H1 (cell line): ENCODE data around the gene DNAJC6. TPM values are rescaled to one million over a fixed set of nuclear protein-coding genes. Genes with fewer than 3 reads are reported as not detected.

Experiments used
- CTCF ChIA-PET: fragments of 300-600 bp; sonication (Branson Sonifier 250); formaldehyde crosslinking; loops from one replicate; lab custom pipeline; 2021; ENCODE audit not compliant: partially characterized antibody; lab: Charles Lee
- POLR2A ChIA-PET: fragments of 300-600 bp; sonication (Branson Sonifier 250); formaldehyde crosslinking; loops from one replicate; lab custom pipeline; 2021; ENCODE audit warnings: inconsistent platforms; ENCODE audit not compliant: partially characterized antibody; lab: Charles Lee
- DNase-seq, 2 experiments: peaks; one replicate each; pipeline versions ENCODE4 v3.0.0 to v3.0.0-alpha.2; 2010 to 2022; ENCODE audit warnings: low spot score in 2 of 2, low read depth in 1 of 2, mixed read lengths in 1 of 2
- FAIRE-seq: peaks from 2 replicates; lab custom pipeline; 2011; peaks lifted over from hg19 to GRCh38; lab: Jason Lieb, UNC
- H2AFZ ChIP-seq: 2 replicates; pipeline ENCODE4 v1.8.1; 2012; ENCODE audit warnings: low read length, inconsistent platforms
- H2AK5ac ChIP-seq: 2 replicates; pipeline ENCODE4 v1.6.1; 2013; ENCODE audit warnings: low read depth, low read length
- H2BK120ac ChIP-seq: replicated peaks from 2 replicates; pipeline ENCODE3; 2013; ENCODE audit warnings: low read depth, low read length, inconsistent platforms
- H2BK12ac ChIP-seq: 2 replicates; pipeline ENCODE4 v1.6.1; 2013; ENCODE audit warnings: low read depth, low read length
- H2BK15ac ChIP-seq: 2 replicates; pipeline ENCODE4 v1.6.1; 2013; ENCODE audit warnings: low read length
- H2BK20ac ChIP-seq: 2 replicates; pipeline ENCODE4 v1.6.1; 2013; ENCODE audit warnings: low read length
- H2BK5ac ChIP-seq: 2 replicates; pipeline ENCODE4 v1.6.1; 2013; ENCODE audit warnings: low read depth, low read length
- H3K14ac ChIP-seq: 2 replicates; pipeline ENCODE4 v1.6.1; 2013; ENCODE audit warnings: inconsistent platforms; ENCODE audit not compliant: insufficient read length
- H3K18ac ChIP-seq: 2 replicates; pipeline ENCODE4 v1.6.1; 2013; ENCODE audit warnings: low read length; ENCODE audit errors: extremely low read depth
- H3K23ac ChIP-seq: 2 replicates; pipeline ENCODE4 v1.6.1; 2013; ENCODE audit warnings: inconsistent platforms; ENCODE audit not compliant: insufficient read length
- H3K23me2 ChIP-seq: 2 replicates; pipeline ENCODE4 v1.6.1; 2013; ENCODE audit warnings: low read depth, low read length
- H3K27ac ChIP-seq: 2 replicates; pipeline ENCODE4 v1.6.1; 2011; ENCODE audit warnings: low read depth, low read length, inconsistent platforms
- H3K27me3 ChIP-seq, 4 experiments: replicated peaks in 1 of 4; 1 replicate in 1 of 4; 2 replicates in 3 of 4; pipeline versions ENCODE4 v1.6.1 to v1.8.1; 2011 to 2013; ENCODE audit warnings: low read length in 3 of 4, mild to moderate bottlenecking in 3 of 4, inconsistent platforms in 2 of 4, mixed read lengths in 2 of 4, moderate library complexity in 1 of 4; ENCODE audit not compliant: control insufficient read depth in 3 of 4, insufficient read depth in 3 of 4; ENCODE audit errors: extremely low read depth in 1 of 4
- H3K36me3 ChIP-seq, 4 experiments: 2 replicates each; pipeline versions ENCODE4 v1.6.1 to v1.8.1; 2011 to 2013; ENCODE audit warnings: mild to moderate bottlenecking in 4 of 4, low read length in 3 of 4, moderate library complexity in 2 of 4, control low read depth in 1 of 4, inconsistent platforms in 1 of 4; ENCODE audit not compliant: insufficient read depth in 4 of 4, control insufficient read depth in 2 of 4
- H3K4ac ChIP-seq: replicated peaks from 2 replicates; pipeline ENCODE3; 2013; ENCODE audit warnings: low read length, low read depth, mixed read lengths, inconsistent platforms; ENCODE audit not compliant: insufficient read length
- H3K4me1 ChIP-seq, 4 experiments: replicated peaks in 1 of 4; 1 replicate in 1 of 4; 2 replicates in 3 of 4; pipeline versions ENCODE4 v1.6.1 to v1.8.1; 2011 to 2013; ENCODE audit warnings: low read length in 3 of 4, inconsistent platforms in 2 of 4, mixed read lengths in 1 of 4; ENCODE audit not compliant: insufficient read depth in 4 of 4, control insufficient read depth in 3 of 4
- H3K4me2 ChIP-seq, 2 experiments: 2 replicates each; pipeline versions ENCODE4 v1.6.1 to v1.8.1; 2011 to 2013; ENCODE audit warnings: low read depth in 2 of 2, low read length in 2 of 2, control low read depth in 1 of 2, inconsistent platforms in 1 of 2, mild to moderate bottlenecking in 1 of 2; ENCODE audit not compliant: insufficient read depth in 1 of 2
- H3K4me3 ChIP-seq, 4 experiments: fragments of 200-600, 300-600 bp in 1 of 4; sonication (generic), shearing (Covaris generic), sonication (Bioruptor Twin) in 1 of 4; 2 replicates each; pipeline versions ENCODE4 v1.5.1 to v1.8.1; 2011 to 2016; ENCODE audit warnings: low read length in 4 of 4, low read depth in 3 of 4, control low read depth in 2 of 4, inconsistent platforms in 2 of 4, mild to moderate bottlenecking in 2 of 4, mixed read lengths in 1 of 4, moderate library complexity in 1 of 4; ENCODE audit not compliant: insufficient read depth in 2 of 4; ENCODE audit errors: extremely low read depth in 1 of 4
- H3K56ac ChIP-seq: replicated peaks from 2 replicates; pipeline ENCODE3; 2013; ENCODE audit warnings: low read depth, mild to moderate bottlenecking, mixed read lengths, low read length, inconsistent platforms; ENCODE audit not compliant: insufficient read length
- H3K79me1 ChIP-seq: 2 replicates; pipeline ENCODE4 v1.6.1; 2013; ENCODE audit warnings: low read depth, low read length, control low read depth
- H3K79me2 ChIP-seq, 2 experiments: 2 replicates each; pipeline versions ENCODE4 v1.6.1 to v1.8.1; 2012 to 2013; ENCODE audit warnings: low read length in 2 of 2, mild to moderate bottlenecking in 2 of 2, inconsistent platforms in 1 of 2; ENCODE audit not compliant: insufficient read depth in 2 of 2, control insufficient read depth in 1 of 2
- H3K9ac ChIP-seq, 4 experiments: replicated peaks in 1 of 4; 1 replicate in 1 of 4; 2 replicates in 3 of 4; pipeline versions ENCODE4 v1.6.1 to v1.8.1; 2011 to 2013; ENCODE audit warnings: low read depth in 3 of 4, low read length in 3 of 4, control low read depth in 2 of 4, mild to moderate bottlenecking in 2 of 4, moderate library complexity in 2 of 4, inconsistent platforms in 1 of 4; ENCODE audit errors: extremely low read depth in 1 of 4
- H3K9me3 ChIP-seq, 2 experiments: 2 replicates each; pipeline versions ENCODE4 v1.6.1 to v1.8.1; 2012 to 2013; ENCODE audit warnings: mild to moderate bottlenecking in 2 of 2, moderate library complexity in 2 of 2, control low read depth in 1 of 2, inconsistent platforms in 1 of 2, low read depth in 1 of 2, low read length in 1 of 2, mixed read lengths in 1 of 2; ENCODE audit not compliant: insufficient read depth in 2 of 2
- H4K20me1 ChIP-seq, 2 experiments: replicated peaks in 1 of 2; 2 replicates each; pipeline versions ENCODE3 to v1.8.1; 2011 to 2013; ENCODE audit warnings: inconsistent platforms in 2 of 2, low read length in 2 of 2, mild to moderate bottlenecking in 1 of 2; ENCODE audit not compliant: insufficient read depth in 2 of 2, control insufficient read depth in 1 of 2
- H4K5ac ChIP-seq: 2 replicates; pipeline ENCODE4 v1.6.1; 2013; ENCODE audit warnings: low read length, low read depth, mixed read lengths, inconsistent platforms; ENCODE audit not compliant: insufficient read length
- H4K8ac ChIP-seq: 2 replicates; pipeline ENCODE4 v1.8.0; 2013; ENCODE audit warnings: mild to moderate bottlenecking, moderate library complexity, low read length, inconsistent platforms; ENCODE audit not compliant: insufficient read depth; ENCODE audit errors: extremely low read depth
- H4K91ac ChIP-seq: replicated peaks from 2 replicates; pipeline ENCODE3; 2013; ENCODE audit warnings: low read length, mixed read lengths, inconsistent platforms; ENCODE audit not compliant: insufficient read length
- ASH2L ChIP-seq: fragments of 200-600, 300-600 bp; sonication (generic); IDR thresholded peaks from one replicate; pipeline ENCODE4 v1.7.1; 2017; ENCODE audit warnings: low read length
- CEBPB ChIP-seq: IDR thresholded peaks from 2 replicates; pipeline ENCODE4 v1.6.1; 2012; ENCODE audit warnings: low read depth, low read length
- CTBP2 ChIP-seq: IDR thresholded peaks from 2 replicates; pipeline ENCODE4 v1.7.0; 2011; ENCODE audit warnings: borderline replicate concordance, mild to moderate bottlenecking, moderate library complexity, mixed read lengths, low read length; ENCODE audit not compliant: insufficient read depth, insufficient read length
- EGR1 ChIP-seq: IDR thresholded peaks from 2 replicates; pipeline ENCODE4 v1.6.1; 2011; ENCODE audit warnings: low read depth, low read length, borderline replicate concordance
- EP300 ChIP-seq, 2 experiments: IDR thresholded peaks; 1 replicate in 1 of 2; 2 replicates in 1 of 2; pipeline ENCODE4 v1.6.1; 2011 to 2012; ENCODE audit warnings: low read depth in 2 of 2, low read length in 2 of 2, mild to moderate bottlenecking in 2 of 2, borderline replicate concordance in 1 of 2, inconsistent platforms in 1 of 2, moderate library complexity in 1 of 2
- FOSL1 ChIP-seq: IDR thresholded peaks from 2 replicates; pipeline ENCODE4 v1.6.1; 2011; ENCODE audit warnings: mild to moderate bottlenecking, low read depth, low read length, moderate library complexity; ENCODE audit not compliant: insufficient read depth
- JUND ChIP-seq: IDR thresholded peaks from 2 replicates; pipeline ENCODE4 v1.6.1; 2011; ENCODE audit warnings: mild to moderate bottlenecking, improper control_type of control experiment, low read length
- PHF8 ChIP-seq: fragments of 200-600 bp; sonication (generic); conservative IDR thresholded peaks from 2 replicates; pipeline ENCODE4 v1.7.1; 2012; ENCODE audit warnings: low read depth, mild to moderate bottlenecking, inconsistent platforms, low read length, moderate library complexity
- RFX5 ChIP-seq: IDR thresholded peaks from 2 replicates; pipeline ENCODE4 v1.6.1; 2011; ENCODE audit warnings: low read depth, low read length, improper control_type of control experiment, borderline replicate concordance
- RNF2 ChIP-seq: fragments of 200-900, 300-1000 bp; sonication (generic); IDR thresholded peaks from 2 replicates; pipeline ENCODE4 v1.7.1; 2016; ENCODE audit warnings: borderline replicate concordance, low read depth, mild to moderate bottlenecking, antibody characterized with exemption, low read length; ENCODE audit not compliant: poor library complexity, severe bottlenecking; ENCODE audit errors: missing control alignments
- SP4 ChIP-seq: IDR thresholded peaks from 2 replicates; pipeline ENCODE4 v1.6.1; 2012; ENCODE audit warnings: low read length, inconsistent platforms
- TAF7 ChIP-seq: optimal IDR thresholded peaks from 2 replicates; pipeline ENCODE3; 2011; ENCODE audit warnings: low read depth, mild to moderate bottlenecking, inconsistent platforms, low read length, moderate library complexity, borderline replicate concordance
- ZNF274 ChIP-seq: IDR thresholded peaks from 2 replicates; pipeline ENCODE4 v1.7.0; 2012; ENCODE audit warnings: low read length, borderline replicate concordance; ENCODE audit errors: extremely low read depth
- polyA plus RNA-seq, 7 experiments: library from polyadenylated mRNA; depleted of rRNA in 3 of 7; stranded (reverse) in 5 of 7; unstranded in 2 of 7; fragments of >200 nt in 5 of 7; fragments of 200-250 nt in 2 of 7; gene quantifications; 1 replicate in 5 of 7; 2 replicates in 1 of 7; 4 replicates in 1 of 7; pipeline versions ENCODE4 v1.2.1 to v1.2.3, GENCODE V29; 2011 to 2013; ENCODE audit warnings: missing spikeins in 2 of 7, mixed read lengths in 2 of 7
- total RNA-seq: library from RNA; stranded (reverse); fragmentation: NEBNext Ultra II Directional; extraction: Animal tissue kit (Norgen Biotek cat#: 25700); gene quantifications from 2 replicates; pipeline ENCODE4 v1.2.1, GENCODE V29; 2021
- TF ChIP-seq, protein P1 (sequence below): IDR thresholded peaks from 2 replicates; pipeline ENCODE4 v1.6.1; 2011; ENCODE audit warnings: low read depth, mild to moderate bottlenecking, low read length; ENCODE audit not compliant: insufficient read depth

Gene DNAJC6
- total and polyA plus RNA-seq, 2 of the 8 experiments (the other 6 are each of a cell fraction or from before 2014, with no cell fraction given) = 1.6 to 3.0 TPM

DNA sequence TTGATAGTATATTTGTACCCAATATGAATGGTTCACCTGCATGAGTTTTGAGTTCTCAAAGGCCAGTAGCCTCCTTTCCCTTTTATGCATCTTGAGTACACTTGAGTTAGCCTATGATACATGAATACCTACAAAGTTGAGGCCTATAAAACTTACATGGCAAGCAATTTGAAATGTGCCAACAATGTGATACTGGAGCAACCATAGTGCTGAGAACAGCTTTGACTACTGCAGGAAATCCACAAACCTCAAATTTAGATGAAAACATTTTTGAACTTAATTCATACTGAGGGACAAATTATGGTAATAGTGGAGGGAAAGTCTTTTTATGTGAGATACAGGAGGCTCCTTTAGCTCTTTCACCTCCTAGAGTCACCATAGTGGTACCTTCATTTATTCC is 148.5 kb downstream of the DNAJC6 start:
- Histone ChIP-seq H4K91ac (no peak overlapping the region), H4K5ac (no peak overlapping the region), H3K27ac (no peak overlapping the region), H2BK12ac (no peak overlapping the region), H2AK5ac (no peak overlapping the region), H2BK20ac (no peak overlapping the region), H2AFZ (no peak overlapping the region), H4K8ac (no peak overlapping the region), H3K36me3 (no peaks in the 10 kb centered on the region), H3K27me3 (no peaks in the 10 kb centered on the region), H3K18ac (no peak overlapping the region), H3K79me1 (no peaks in the 10 kb centered on the region), H3K4me2 (no peak overlapping the region), H3K9me3 (peaks cover 2 to 3% of the 10 kb centered on the region in 2 experiments; a peak in 2 of 4 replicates), H2BK15ac (no peak overlapping the region), H3K14ac (no peak overlapping the region), H3K56ac (no peak overlapping the region), H3K23me2 (no peaks in the 10 kb centered on the region), H4K20me1 (no peaks in the 10 kb centered on the region), H3K4ac (no peak overlapping the region), H3K79me2 (no peaks in the 10 kb centered on the region), H3K9ac (no peak overlapping the region), H3K4me3 (no peak overlapping the region), H2BK120ac (no peak overlapping the region), H3K4me1 (peaks cover 0 to 4% (median 1%) of the 10 kb centered on the region in 4 experiments; a peak in 2 of 7 replicates), H2BK5ac (no peak overlapping the region), H3K23ac (no peak overlapping the region)
- ChIA-PET POLR2A (interaction anchor here (1.1 to 1.5 kb wide), 2 partner anchors 20 to 25 kb away, joined by 3 read pairs; no protein-coding TSS in a partner anchor), CTCF (interaction anchor here (1.0 to 3.6 kb wide), 9 partner anchors 11 to 228 kb away, joined by 3 to 58 read pairs (median 8); no protein-coding TSS in a partner anchor)
- FAIRE-seq (no peak), DNase-seq (no peak)
- TF ChIP-seq FOSL1 (no peak), RNF2 (no peak), EP300 (IDR thresholded peaks at IDR 0.05; ENCODE audit: borderline replicate concordance in 1 of 2, low read depth in 2 of 2, low read length in 2 of 2) (no peak), ZNF274 (no peak), RFX5 (no peak), JUND (no peak), EGR1 (no peak), ASH2L (no peak), SP4 (no peak), CEBPB (no peak), TAF7 (no peak), PHF8 (no peak), CTBP2 (no peak)
- TF ChIP-seq, protein P1, sequence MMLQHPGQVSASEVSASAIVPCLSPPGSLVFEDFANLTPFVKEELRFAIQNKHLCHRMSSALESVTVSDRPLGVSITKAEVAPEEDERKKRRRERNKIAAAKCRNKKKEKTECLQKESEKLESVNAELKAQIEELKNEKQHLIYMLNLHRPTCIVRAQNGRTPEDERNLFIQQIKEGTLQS = no peak
